HepG2 (cell line): ENCODE results near the gene KRT82. TPM values are rescaled to one million over a fixed set of nuclear protein-coding genes. Genes with fewer than 3 reads are reported as not detected.

Experiments used
- ATAC-seq: fragments of 200-7000 bp; cut with Tn5 transposase; 3 replicates; pipeline ENCODE4 v1.9.1; 2020; ENCODE audit warnings: mild to moderate bottlenecking, moderate library complexity
- BruUV-seq: library from RNA; stranded (reverse); fragments of 400-500 nt; replicated peaks from 2 replicates; lab custom pipeline; 2021; lab: Mats Ljungman, UMichigan
- CTCF ChIA-PET: fragments of 300-600 bp; formaldehyde crosslinking; extraction: SDS; loops from one replicate; lab custom pipeline; 2021; ENCODE audit warnings: low total read pairs, inconsistent platforms, low intra/inter-chr PET ratio; lab: Yijun Ruan, JAX
- POLR2A ChIA-PET: fragments of 350-600 bp; sonication (Branson Sonifier 250); formaldehyde crosslinking; loops from one replicate; lab custom pipeline; 2020; ENCODE audit warnings: antibody characterized with exemption, inconsistent platforms; lab: Yijun Ruan, JAX
- DNase-seq: peaks from one replicate; pipeline ENCODE4 v3.0.0-alpha.2; 2015; ENCODE audit warnings: low spot score
- FAIRE-seq: peaks from 3 replicates; lab custom pipeline; 2011; peaks lifted over from hg19 to GRCh38; lab: Jason Lieb, UNC
- H2AFZ ChIP-seq: one replicate; pipeline ENCODE4 v1.6.1; 2011; ENCODE audit warnings: low read length, inconsistent platforms
- H3K27ac ChIP-seq: fragments of 300-600 bp; 3 replicates; pipeline ENCODE4 v1.8.0; 2011; ENCODE audit warnings: mixed run types, mild to moderate bottlenecking, mixed read lengths, low read length, inconsistent platforms; ENCODE audit not compliant: insufficient read depth; ENCODE audit errors: extremely low read length
- H3K27me3 ChIP-seq, 2 experiments: fragments of 200-600 bp in 1 of 2; 2 replicates in 1 of 2; 3 replicates in 1 of 2; pipeline versions ENCODE4 v1.6.0 to v1.8.0; 2011; ENCODE audit warnings: low read length in 2 of 2, mild to moderate bottlenecking in 2 of 2, moderate library complexity in 2 of 2, inconsistent platforms in 1 of 2; ENCODE audit not compliant: insufficient read depth in 2 of 2, control insufficient read depth in 1 of 2
- H3K36me3 ChIP-seq, 2 experiments: fragments of 200-600 bp in 1 of 2; replicated peaks in 1 of 2; 2 replicates in 1 of 2; 3 replicates in 1 of 2; pipeline versions ENCODE4 v1.5.1 to v1.8.0; 2011; ENCODE audit warnings: low read length in 2 of 2, inconsistent platforms in 1 of 2; ENCODE audit not compliant: insufficient read depth in 2 of 2, control insufficient read depth in 1 of 2
- H3K4me1 ChIP-seq: 2 replicates; pipeline ENCODE4 v1.5.1; 2012; ENCODE audit warnings: low read length, inconsistent platforms; ENCODE audit not compliant: insufficient read depth
- H3K4me2 ChIP-seq: 2 replicates; pipeline ENCODE4 v1.6.0; 2011; ENCODE audit warnings: low read depth, low read length, inconsistent platforms
- H3K4me3 ChIP-seq, 3 experiments: fragments of 200-600 bp in 1 of 3; sonication (generic), shearing (Covaris generic) in 1 of 3; replicated peaks in 1 of 3; 2 replicates each; pipeline ENCODE4 v1.5.1; 2011 to 2016; ENCODE audit warnings: low read length in 3 of 3, inconsistent platforms in 2 of 3, low read depth in 2 of 3, mild to moderate bottlenecking in 2 of 3, control low read depth in 1 of 3, mixed read lengths in 1 of 3; ENCODE audit not compliant: insufficient read depth in 1 of 3
- H3K79me2 ChIP-seq: one replicate; pipeline ENCODE4 v1.6.1; 2011; ENCODE audit warnings: low read length, inconsistent platforms; ENCODE audit not compliant: insufficient read depth
- H3K9ac ChIP-seq: 2 replicates; pipeline ENCODE4 v1.6.0; 2011; ENCODE audit warnings: mild to moderate bottlenecking, low read depth, low read length, inconsistent platforms; ENCODE audit not compliant: insufficient read depth
- H3K9me3 ChIP-seq: 2 replicates; pipeline ENCODE4 v1.5.1; 2012; ENCODE audit warnings: mild to moderate bottlenecking, low read length
- H4K20me1 ChIP-seq: 2 replicates; pipeline ENCODE4 v1.6.0; 2011; ENCODE audit warnings: inconsistent platforms, mild to moderate bottlenecking, low read length, moderate library complexity; ENCODE audit not compliant: insufficient read depth
- CERS6 ChIP-seq: sonication (generic); formaldehyde crosslinking; IDR thresholded peaks from 2 replicates; pipeline ENCODE4 v1.5.0; 2020; ENCODE audit warnings: missing genetic modification reagents
- ERF ChIP-seq: IDR thresholded peaks from 2 replicates; pipeline ENCODE4 v1.6.1; 2018; ENCODE audit warnings: missing biosample characterization, missing genetic modification reagents
- FOXP1 ChIP-seq, 2 experiments: fragments of 450-650 bp in 1 of 2; IDR thresholded peaks; 2 replicates each; pipeline ENCODE4 v1.6.1; 2017 to 2018; ENCODE audit warnings: antibody characterized with exemption in 1 of 2
- ZNF281 ChIP-seq: sonication (generic); formaldehyde crosslinking; IDR thresholded peaks from 2 replicates; pipeline ENCODE4 v1.4.0; 2020; ENCODE audit warnings: missing genetic modification reagents, borderline replicate concordance
- WGBS: methylation state at CpG from one replicate; pipeline ENCODE4 v1.1.6; 2017; ENCODE audit warnings: low lambda C conversion rate; 5-methylcytosine and 5-hydroxymethylcytosine counted together
- in situ Hi-C: cut with HindIII; loops from 2 replicates; pipeline ENCODE4 v1.10.0; 2017; ENCODE audit warnings: low pct_unique_long_range_greater_than_20kb; ENCODE audit not compliant: extremely low pct_ligation_motif_present
- intact Hi-C: fragments of 100-400 bp; cut with micrococcal nuclease; formaldehyde crosslinking; loops from one replicate; pipeline ENCODE4 v1.10.0; 2022; ENCODE audit not compliant: unreplicated experiment
- polyA plus RNA-seq, 8 experiments: library from polyadenylated mRNA; depleted of rRNA in 3 of 8; stranded (reverse) in 7 of 8; unstranded in 1 of 8; fragments of >200 nt; fragmentation: Illumina TruSeq in 4 of 8; extraction: Trizol in 4 of 8; gene quantifications; 2 replicates each; pipeline versions ENCODE4 v1.2.1 to v1.2.3, GENCODE V29; 2011 to 2016; ENCODE audit warnings: low read depth in 4 of 8, missing spikeins in 1 of 8, mixed read lengths in 1 of 8; ENCODE audit not compliant: insufficient read depth in 1 of 8
- total RNA-seq, 5 experiments: library from RNA; depleted of rRNA; stranded (reverse); fragments of >200 nt; fragmentation: Illumina TruSeq; extraction: Trizol; gene quantifications; 2 replicates each; pipeline ENCODE4 v1.2.3, GENCODE V29; 2016; ENCODE audit warnings: low read depth in 1 of 5
- TF ChIP-seq, protein P1 (sequence below): sonication (generic); formaldehyde crosslinking; IDR thresholded peaks from 2 replicates; pipeline ENCODE4 v1.4.0; 2020; ENCODE audit warnings: missing genetic modification reagents; ENCODE audit errors: not compliant biosample characterization

Gene KRT82
- total and polyA plus RNA-seq, 2 of the 13 experiments (the other 11 are each of a cell fraction or from before 2014, with no cell fraction given): not detected

- Histone ChIP-seq H3K27ac (no peak overlapping the region), H4K20me1 (no peaks in the 10 kb centered on the region), H3K27me3 (peaks cover 2 to 18% of the 10 kb centered on the region in 2 experiments; a peak in 4 of 5 replicates), H3K9me3 (no peaks in the 10 kb centered on the region), H3K4me3 (no peak overlapping the region), H3K9ac (no peak overlapping the region), H2AFZ (no peak overlapping the region), H3K4me2 (no peak overlapping the region), H3K36me3 (no peaks in the 10 kb centered on the region), H3K79me2 (no peaks in the 10 kb centered on the region), H3K4me1 (peaks cover 5% of the 10 kb centered on the region; the same call in 1 of the 2 replicates)
- BruUV-seq: no TSS peak
- in situ Hi-C loops (no loop called here), intact Hi-C loops (no loop called here)
- FAIRE-seq: no peak
- ChIA-PET CTCF (no interaction called here), POLR2A (no interaction called here)
- TF ChIP-seq FOXP1 (IDR thresholded peaks at IDR 0.05): no peak
- no peak for TF ChIP-seq FOXP1 (CRISPR knock-in tag; IDR thresholded peaks at IDR 0.05)
- TF ChIP-seq, protein P1, sequence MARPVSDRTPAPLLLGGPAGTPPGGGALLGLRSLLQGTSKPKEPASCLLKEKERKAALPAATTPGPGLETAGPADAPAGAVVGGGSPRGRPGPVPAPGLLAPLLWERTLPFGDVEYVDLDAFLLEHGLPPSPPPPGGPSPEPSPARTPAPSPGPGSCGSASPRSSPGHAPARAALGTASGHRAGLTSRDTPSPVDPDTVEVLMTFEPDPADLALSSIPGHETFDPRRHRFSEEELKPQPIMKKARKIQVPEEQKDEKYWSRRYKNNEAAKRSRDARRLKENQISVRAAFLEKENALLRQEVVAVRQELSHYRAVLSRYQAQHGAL (CRISPR knock-in tag): no peak
- TF ChIP-seq ZNF281 (CRISPR knock-in tag): no peak
- TF ChIP-seq ERF (CRISPR knock-in tag): no peak
- no peak for TF ChIP-seq CERS6 (CRISPR knock-in tag)
- 7% methylated on average over 3 of the region's 13 CpGs for WGBS
- ATAC-seq: no peak
- no peak for DNase-seq
These were observed 45.4 kb downstream of the KRT82 start for GRCh38 chr12:52360663-52361271.
